Small intestine (tissue), 7 donors: ENCODE measurements around the gene CCDC124. TPM values are rescaled to one million over a fixed set of nuclear protein-coding genes. Genes with fewer than 3 reads are reported as not detected.
A peak's percentile ranks its signal among the peaks of the same experiment; 100 is the strongest.

Source experiments
- DNase-seq, 2 donors: peaks; one replicate each; pipeline versions ENCODE4 v3.0.0 to v3.0.0-alpha.2; 2013
- FAIRE-seq: peaks from 2 replicates; lab custom pipeline; 2012; peaks lifted over from hg19 to GRCh38; lab: Jason Lieb, UNC
- H3K27ac ChIP-seq, 3 donors: one replicate each; pipeline ENCODE4 v1.5.1; 2013; ENCODE audit warnings: low read length in 2 of 3, mild to moderate bottlenecking in 2 of 3, control low read depth in 1 of 3, inconsistent platforms in 1 of 3, low read depth in 1 of 3, moderate library complexity in 1 of 3
- H3K27me3 ChIP-seq, 3 donors: one replicate each; pipeline ENCODE4 v1.6.1; 2013; ENCODE audit warnings: low read length in 3 of 3, inconsistent platforms in 1 of 3; ENCODE audit not compliant: control insufficient read depth in 3 of 3, insufficient read depth in 3 of 3
- H3K36me3 ChIP-seq, 3 donors: one replicate each; pipeline ENCODE4 v1.6.1; 2013; ENCODE audit warnings: low read length in 3 of 3, inconsistent platforms in 1 of 3, low read depth in 1 of 3, mild to moderate bottlenecking in 1 of 3, moderate library complexity in 1 of 3; ENCODE audit not compliant: control insufficient read depth in 3 of 3, insufficient read depth in 2 of 3
- H3K4me1 ChIP-seq, 3 donors: one replicate each; pipeline ENCODE4 v1.6.1; 2013; ENCODE audit warnings: low read length in 2 of 3, inconsistent platforms in 1 of 3, low read depth in 1 of 3, mild to moderate bottlenecking in 1 of 3, moderate library complexity in 1 of 3; ENCODE audit not compliant: control insufficient read depth in 3 of 3, insufficient read depth in 2 of 3
- H3K4me3 ChIP-seq, 3 donors: one replicate each; pipeline ENCODE4 v1.5.1; 2013; ENCODE audit warnings: low read length in 3 of 3, control low read depth in 1 of 3, inconsistent platforms in 1 of 3, low read depth in 1 of 3, mild to moderate bottlenecking in 1 of 3, moderate library complexity in 1 of 3
- H3K9me3 ChIP-seq, 2 donors: one replicate each; pipeline ENCODE4 v1.6.1; 2013; ENCODE audit warnings: low read depth in 1 of 2, low read length in 1 of 2; ENCODE audit not compliant: control insufficient read depth in 2 of 2, insufficient read depth in 1 of 2
- WGBS, 3 donors: extraction: QIAGEN DNeasy Blood & Tissue Kit; methylation state at CpG; one replicate each; pipeline ENCODE4 v1.1.7; 2013; 5-methylcytosine and 5-hydroxymethylcytosine counted together
- polyA plus RNA-seq, 4 donors: library from polyadenylated mRNA; stranded (reverse) in 3 of 4; unstranded in 1 of 4; fragments of 200-250 nt in 3 of 4; fragments of 120-200 nt in 1 of 4; gene quantifications; one replicate each; pipeline versions ENCODE4 v1.2.1 to v1.2.3, GENCODE V29; 2013
- donor health status: healthy with polysubstance abuse.
- donor health status: control.
- donor health status: control.
- donor health status: Bipolar disorder and iron deficiency.
- donor health status: healthy.

CCDC124 gene
- polyA plus RNA-seq, 4 donors: 42.2 to 111 (median 67.7) TPM

GRCh38 chr19:17966550-17967256 lies 33.9 kb downstream of the CCDC124 start, which contains the start of gene KCNN1:
KCNN1 (plus strand) TSS chr19:17967107; CDS start chr19:17973889, 6,782 bp downstream.
- Histone ChIP-seq H3K4me3 (peak within 1 kb of the TSS in 1 of 3 donors; percentile 37), H3K27ac (no peak within 1 kb of the TSS), H3K27me3 (peaks cover 0 to 24% (median 11%) of the 10 kb centered on the region in 3 donors), H3K36me3 (no peaks in the 10 kb centered on the region), H3K4me1 (peaks cover 0 to 18% (median 0%) of the 10 kb centered on the region in 3 donors), H3K9me3 (no peaks in the 10 kb centered on the region)
- WGBS, 3 donors: 7 to 31% (median 18%) methylated on average over 19 to 59 of the region's 59 CpGs
- DNase-seq (no peak), FAIRE-seq (no peak)

DNA sequence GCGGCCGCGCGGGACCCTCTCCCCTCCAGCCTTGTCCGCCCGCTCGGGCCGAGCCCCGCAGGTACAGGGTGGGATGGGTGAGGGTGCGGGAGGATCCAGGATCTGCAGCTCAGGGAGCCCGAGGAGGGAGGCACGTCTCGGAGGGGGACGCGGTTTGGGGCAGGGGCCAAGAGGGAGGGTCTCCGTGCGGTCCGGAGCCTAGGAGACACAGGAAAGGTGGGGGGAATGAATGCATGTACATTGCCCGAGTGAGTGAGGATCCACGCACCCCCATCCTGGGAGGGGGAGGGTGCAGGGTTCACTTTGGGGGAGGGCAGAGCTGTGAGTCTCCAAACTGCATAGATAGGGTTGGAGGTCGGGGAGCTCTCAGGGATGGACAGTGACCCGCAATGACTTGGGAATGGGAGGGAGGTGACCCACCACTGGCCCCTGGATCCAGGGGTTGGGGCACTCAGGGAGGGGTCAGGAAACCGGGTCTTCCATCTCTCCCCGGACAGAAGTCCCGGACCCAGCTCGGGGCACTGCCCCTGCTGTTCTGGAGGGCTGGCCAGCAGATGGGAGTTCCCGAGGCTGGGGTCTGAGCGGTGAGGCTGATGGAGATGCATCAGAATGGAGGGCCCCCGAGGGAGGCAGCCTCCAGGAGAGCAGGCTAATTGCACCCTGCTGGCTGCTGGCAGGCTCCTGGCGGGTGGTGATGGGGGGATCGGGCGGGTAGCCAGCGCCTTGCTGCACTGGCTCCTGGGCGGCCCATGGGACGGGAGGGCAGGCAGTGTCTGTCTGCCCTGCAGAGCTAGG lies 34.6 kb downstream of the CCDC124 start:
- FAIRE-seq (no peak), DNase-seq (no peak)
- H3K9me3 ChIP-seq: no peaks in the 10 kb centered on the region
- no peaks in the 10 kb centered on the region for H3K36me3 ChIP-seq
- WGBS, 3 donors: 7 to 21% (median 15%) methylated on average over 24 to 35 of the region's 35 CpGs
- peaks cover 0 to 24% (median 11%) of the 10 kb centered on the region in 3 donors for H3K27me3 ChIP-seq
- H3K27ac ChIP-seq: no peak overlapping the region
- peaks cover 0 to 18% (median 0%) of the 10 kb centered on the region in 3 donors for H3K4me1 ChIP-seq
- H3K4me3 ChIP-seq: peak overlapping the region in 1 of 3 donors; percentile 37

- WGBS, 3 donors: 50 to 70% (median 58%) methylated on average over 4 of the region's 4 CpGs
- no peak for FAIRE-seq
These were observed 35.5 kb downstream of the CCDC124 start for GRCh38 chr19:17968362-17968761.

DNA sequence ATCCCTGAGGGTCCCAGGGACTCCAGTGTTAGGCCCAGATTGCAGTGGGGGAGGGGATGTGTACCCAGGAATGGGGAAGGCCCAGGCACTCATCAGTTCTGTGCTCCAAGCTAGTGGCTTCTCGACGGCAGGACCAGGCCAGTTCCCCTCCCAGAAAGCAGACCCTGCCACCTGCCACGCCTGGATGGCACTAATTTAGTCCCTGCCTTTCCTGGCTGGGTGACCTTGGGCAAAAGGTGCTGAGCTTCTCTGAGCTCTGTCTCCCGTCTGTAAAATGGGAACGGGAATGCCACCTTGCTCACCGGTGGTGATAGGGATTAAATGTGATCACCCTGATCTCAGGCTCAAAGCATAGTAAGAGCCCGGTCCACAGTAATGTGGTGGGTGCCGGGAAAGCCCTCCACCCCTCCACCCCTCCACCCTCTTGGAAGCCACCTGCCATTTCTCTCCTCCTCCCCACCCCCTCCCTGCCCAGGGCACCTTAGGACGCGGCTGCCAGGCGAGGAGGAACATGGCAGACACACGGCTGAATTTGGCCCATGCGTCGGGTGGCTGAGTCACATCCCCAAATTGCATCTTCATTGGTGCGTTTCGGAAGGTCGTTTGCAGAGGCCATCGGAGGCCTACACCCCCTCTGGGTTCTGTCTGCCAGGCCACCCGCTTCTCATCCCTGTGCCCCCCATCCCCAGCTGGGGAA lies 36.4 kb downstream of the CCDC124 start:
- Histone ChIP-seq H3K36me3 (no peaks in the 10 kb centered on the region), H3K9me3 (no peaks in the 10 kb centered on the region), H3K27ac (no peak overlapping the region), H3K4me1 (peaks cover 0 to 18% (median 0%) of the 10 kb centered on the region in 3 donors), H3K27me3 (peaks cover 0 to 24% (median 11%) of the 10 kb centered on the region in 3 donors), H3K4me3 (no peak overlapping the region)
- WGBS, 3 donors: 82 to 85% (median 85%) methylated on average over 18 to 19 of the region's 19 CpGs
- DNase-seq (no peak), FAIRE-seq (no peak)

More at GRCh38 chr19:17968362-17968761, 35.5 kb downstream of the CCDC124 start:
- H3K36me3 ChIP-seq: no peaks in the 10 kb centered on the region
- H3K4me3 ChIP-seq: no peak overlapping the region
- no peaks in the 10 kb centered on the region for H3K9me3 ChIP-seq
- H3K27ac ChIP-seq: no peak overlapping the region
- H3K4me1 ChIP-seq: peaks cover 0 to 18% (median 0%) of the 10 kb centered on the region in 3 donors
- peaks cover 0 to 24% (median 11%) of the 10 kb centered on the region in 3 donors for H3K27me3 ChIP-seq
- DNase-seq: no peak

- Histone ChIP-seq H3K9me3 (no peaks in the 10 kb centered on the region), H3K36me3 (no peaks in the 10 kb centered on the region), H3K27me3 (peaks cover 0 to 15% (median 2%) of the 10 kb centered on the region in 3 donors), H3K4me3 (no peak overlapping the region), H3K27ac (no peak overlapping the region), H3K4me1 (peaks cover 0 to 5% (median 0%) of the 10 kb centered on the region in 3 donors)
- 54 to 76% (median 64%) methylated on average over 1 of the region's 1 CpG for WGBS, 3 donors
- DNase-seq: no peak
- FAIRE-seq: no peak
These were observed 39.4 kb downstream of the CCDC124 start for GRCh38 chr19:17972230-17972629.

DNA sequence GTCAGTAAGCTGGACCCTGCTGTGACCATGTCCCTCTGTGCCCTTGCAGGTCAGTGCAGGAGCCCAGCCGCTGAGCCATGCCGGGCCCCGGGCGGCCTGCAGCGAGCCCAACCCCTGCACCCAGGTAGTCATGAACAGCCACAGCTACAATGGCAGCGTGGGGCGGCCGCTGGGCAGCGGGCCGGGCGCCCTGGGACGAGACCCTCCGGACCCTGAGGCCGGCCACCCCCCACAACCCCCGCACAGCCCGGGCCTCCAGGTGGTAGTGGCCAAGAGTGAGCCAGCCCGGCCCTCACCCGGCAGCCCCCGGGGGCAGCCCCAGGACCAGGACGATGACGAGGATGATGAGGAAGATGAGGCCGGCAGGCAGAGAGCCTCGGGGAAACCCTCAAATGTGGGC lies 40.9 kb downstream of the CCDC124 start:
- no peaks in the 10 kb centered on the region for H3K36me3 ChIP-seq
- no peak overlapping the region for H3K4me3 ChIP-seq
- no peak for DNase-seq
- WGBS, 3 donors: 89 to 94% (median 92%) methylated on average over 19 to 23 of the region's 23 CpGs
- H3K4me1 ChIP-seq: no peaks in the 10 kb centered on the region
- no peak overlapping the region for H3K27ac ChIP-seq
- FAIRE-seq: no peak
- H3K9me3 ChIP-seq: no peaks in the 10 kb centered on the region
- H3K27me3 ChIP-seq: peaks cover 0 to 4% (median 0%) of the 10 kb centered on the region in 3 donors

- H3K27ac ChIP-seq: no peak overlapping the region
- FAIRE-seq (no peak), DNase-seq (no peak)
- no peak overlapping the region for H3K4me3 ChIP-seq
- H3K36me3 ChIP-seq: no peaks in the 10 kb centered on the region
- WGBS, 3 donors: 78 to 85% (median 82%) methylated on average over 6 of the region's 6 CpGs
- H3K27me3 ChIP-seq: no peaks in the 10 kb centered on the region
- no peaks in the 10 kb centered on the region for H3K9me3 ChIP-seq
- H3K4me1 ChIP-seq: no peaks in the 10 kb centered on the region
These were observed 41.7 kb downstream of the CCDC124 start for GRCh38 chr19:17974551-17974950.

DNA sequence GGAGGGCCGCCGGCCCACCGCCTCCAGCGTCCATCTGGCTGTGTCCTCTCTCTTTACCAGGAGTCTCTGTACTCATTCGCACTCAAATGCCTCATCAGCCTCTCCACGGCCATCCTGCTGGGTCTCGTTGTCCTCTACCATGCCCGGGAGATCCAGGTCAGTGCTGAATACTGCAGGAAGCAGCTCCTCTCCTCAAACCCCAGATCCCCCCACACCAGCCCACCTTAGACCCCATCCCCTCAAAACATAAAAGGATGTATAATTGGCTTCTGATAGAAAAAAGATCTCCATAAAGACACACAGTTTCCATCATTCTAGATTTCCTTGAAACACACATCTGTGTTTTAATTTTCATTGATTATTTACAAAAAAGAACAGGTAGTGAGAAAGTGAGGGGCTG lies 42.2 kb downstream of the CCDC124 start:
- 82 to 89% (median 86%) methylated on average over 4 to 8 of the region's 8 CpGs for WGBS, 3 donors
- Histone ChIP-seq H3K9me3 (no peaks in the 10 kb centered on the region), H3K27ac (no peak overlapping the region), H3K36me3 (no peaks in the 10 kb centered on the region), H3K4me3 (no peak overlapping the region), H3K27me3 (no peaks in the 10 kb centered on the region), H3K4me1 (no peaks in the 10 kb centered on the region)
- no peak for DNase-seq
- no peak for FAIRE-seq
